GM18498 (cell line): ENCODE data around the gene UGT1A9.
"Not testable (repeated sequence)": the region's sequence is repeated elsewhere in the genome, so short reads cannot be mapped to it uniquely, and the experiment has no call there.

Experiments
- ATAC-seq: cut with Tn5 transposase; IDR thresholded peaks from one replicate; pipeline ENCODE4 v1.9.1; 2021; ENCODE audit warnings: mild to moderate bottlenecking, moderate library complexity; ENCODE audit not compliant: unreplicated experiment

UGT1A9 gene

DNA sequence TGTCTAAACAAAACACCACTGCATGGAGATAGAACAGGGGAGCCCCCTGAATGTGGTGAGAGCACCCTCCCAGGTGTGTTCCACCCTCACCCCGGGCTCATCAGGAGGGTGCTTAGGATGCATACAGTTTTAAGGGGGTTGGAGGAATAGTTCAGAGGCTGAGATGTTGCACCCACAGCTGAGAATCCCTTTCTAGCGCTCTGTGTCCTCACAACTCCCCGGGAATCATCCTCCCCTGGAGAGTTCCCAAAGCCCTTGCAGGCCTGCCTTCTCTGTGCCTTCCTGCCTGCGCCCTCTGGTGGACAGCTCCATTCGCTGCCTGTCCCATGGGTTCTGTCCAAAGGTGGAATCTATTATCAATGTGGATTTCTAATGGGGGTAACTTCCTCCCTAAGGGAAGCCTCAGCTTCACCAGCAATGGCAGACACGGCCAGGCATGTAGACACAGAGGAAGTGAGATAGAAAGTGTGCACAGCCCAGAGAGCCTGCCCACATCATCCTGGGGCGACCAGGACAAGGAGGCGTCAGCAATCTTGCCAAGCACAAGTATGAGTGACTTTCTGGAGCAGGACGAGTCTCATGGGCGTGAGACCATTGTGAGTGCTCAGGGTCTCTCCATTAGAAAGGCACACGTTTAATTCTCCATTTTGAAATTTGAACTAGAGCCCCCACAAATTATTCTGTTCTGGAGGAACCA, 39.8 kb downstream of the UGT1A9 start:
- no peak for ATAC-seq

- ATAC-seq, result no peak
These were observed 41.0 kb downstream of the UGT1A9 start, which contains the start of gene UGT1A5 for GRCh38 chr2:233712611-233713261. Gene UGT1A5, plus strand, starts transcription at chr2:233712907. Its CDS starts 85 bp downstream, at chr2:233712992.

- no peak for ATAC-seq
These were observed 41.5 kb downstream of the UGT1A9 start for GRCh38 chr2:233713262-233713615.

GRCh38 chr2:233714121-233714520, 42.4 kb downstream of the UGT1A9 start:
- no peak for ATAC-seq

DNA sequence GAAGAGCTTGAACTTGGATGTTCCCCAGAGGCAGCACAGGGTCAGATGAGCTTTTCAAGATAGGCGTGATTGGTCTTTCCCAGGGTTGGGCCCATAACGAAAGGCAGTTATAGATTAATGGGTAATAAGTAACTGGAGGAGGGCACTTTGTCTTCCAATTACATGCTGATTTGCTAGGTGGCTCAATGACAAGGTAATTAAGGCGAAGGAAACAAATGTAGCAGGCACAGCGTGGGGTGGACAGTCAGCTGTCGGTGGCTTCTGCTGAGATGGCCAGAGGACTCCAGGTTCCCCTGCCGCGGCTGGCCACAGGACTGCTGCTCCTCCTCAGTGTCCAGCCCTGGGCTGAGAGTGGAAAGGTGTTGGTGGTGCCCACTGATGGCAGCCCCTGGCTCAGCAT, 46.9 kb downstream of the UGT1A9 start, which contains the start of gene UGT1A4:
UGT1A4 (plus strand) TSS at position 185 of the 400 bp plus-strand sequence; CDS start at position 270, 85 bp downstream.
- no peak for ATAC-seq

DNA sequence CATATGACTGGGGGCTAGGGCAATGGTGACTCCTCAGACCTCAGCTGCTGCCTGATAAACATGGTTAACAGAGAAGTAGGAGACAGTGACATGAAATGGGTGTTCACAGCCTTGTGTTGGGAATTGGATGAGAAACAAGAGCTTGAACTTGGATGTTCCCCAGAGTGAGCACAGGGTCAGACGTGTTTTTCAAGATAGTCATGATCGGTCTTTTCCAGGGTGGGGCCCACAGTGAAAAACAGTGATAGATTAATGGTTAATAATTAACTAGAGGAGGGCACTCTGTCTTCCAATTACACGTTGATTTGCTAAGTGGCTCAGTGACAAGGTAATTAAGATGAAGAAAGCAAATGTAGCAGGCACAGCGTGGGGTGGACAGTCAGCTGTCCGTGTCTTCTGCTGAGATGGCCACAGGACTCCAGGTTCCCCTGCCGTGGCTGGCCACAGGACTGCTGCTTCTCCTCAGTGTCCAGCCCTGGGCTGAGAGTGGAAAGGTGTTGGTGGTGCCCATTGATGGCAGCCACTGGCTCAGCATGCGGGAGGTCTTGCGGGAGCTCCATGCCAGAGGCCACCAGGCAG, 57.1 kb downstream of the UGT1A9 start, which contains the start of gene UGT1A3:
UGT1A3 (plus strand) TSS at position 320 of the 579 bp plus-strand sequence; CDS start at position 405, 85 bp downstream.
- ATAC-seq, result no peak

GRCh38 chr2:233736868-233737653, 65.4 kb downstream of the UGT1A9 start:
- ATAC-seq, result not testable (repeated sequence)

DNA sequence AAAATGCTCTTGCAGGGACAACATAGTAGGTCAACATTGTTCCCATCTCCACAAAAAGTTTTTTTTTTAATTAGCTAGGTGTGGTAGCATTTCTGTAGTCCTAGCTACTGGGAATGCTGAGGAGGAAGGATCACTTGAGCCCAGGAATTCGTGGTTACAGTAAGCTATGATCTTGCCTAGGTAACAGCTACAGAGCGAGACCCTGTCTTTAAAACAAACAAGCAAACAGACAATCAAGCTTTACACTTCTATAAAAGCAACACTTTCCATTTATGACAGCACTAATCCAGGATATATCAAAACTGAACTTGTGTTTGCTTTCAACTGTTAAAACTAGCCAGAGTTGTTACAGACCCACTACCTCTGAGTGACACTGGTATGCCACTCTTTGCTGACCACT, 69.2 kb downstream of the UGT1A9 start:
- ATAC-seq, result no peak

- ATAC-seq, result no peak
These were observed 72.0 kb downstream of the UGT1A9 start for GRCh38 chr2:233743464-233744259.

GRCh38 chr2:233745073-233745755, 73.5 kb downstream of the UGT1A9 start:
- ATAC-seq, result no peak

GRCh38 chr2:233745838-233746237, 74.1 kb downstream of the UGT1A9 start:
- ATAC-seq, result not testable (repeated sequence)

DNA sequence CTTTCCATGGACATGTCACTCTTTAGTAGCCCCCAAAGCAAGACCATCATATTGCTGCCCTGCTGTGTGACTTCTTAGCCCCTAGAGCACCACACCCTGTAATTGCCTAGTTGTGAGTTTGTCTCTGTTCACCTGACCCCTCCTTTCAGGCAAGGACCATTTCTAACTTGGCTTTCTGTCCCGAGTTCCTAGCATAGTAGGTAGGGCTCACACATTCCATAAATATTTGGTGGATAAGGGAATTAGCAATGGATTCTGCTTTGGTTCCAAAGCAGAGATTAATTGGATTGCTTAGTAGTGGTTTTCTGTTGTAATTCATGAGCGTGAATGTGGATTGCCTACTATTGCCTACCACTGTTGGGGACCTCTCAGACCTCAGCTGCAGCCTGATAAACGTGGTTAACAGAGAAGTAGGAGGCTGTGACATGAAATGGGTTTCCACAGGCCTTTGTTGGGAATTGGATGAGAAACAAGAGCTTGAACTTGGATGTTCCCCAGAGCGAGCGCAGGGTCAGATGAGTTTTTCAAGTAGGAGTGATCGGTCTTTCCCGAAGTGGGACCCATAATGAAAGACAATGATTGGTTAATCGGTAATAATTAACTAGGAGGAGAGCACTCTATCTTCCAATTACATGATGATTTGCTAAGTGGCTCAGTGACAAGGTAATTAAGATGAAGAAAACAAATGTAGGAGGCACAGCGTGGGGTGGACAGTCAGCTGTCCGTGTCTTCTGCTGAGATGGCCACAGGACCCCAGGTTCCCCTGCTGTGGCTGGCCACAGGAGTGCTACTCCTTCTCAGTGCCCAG, 75.0 kb downstream of the UGT1A9 start:
- no peak for ATAC-seq

DNA sequence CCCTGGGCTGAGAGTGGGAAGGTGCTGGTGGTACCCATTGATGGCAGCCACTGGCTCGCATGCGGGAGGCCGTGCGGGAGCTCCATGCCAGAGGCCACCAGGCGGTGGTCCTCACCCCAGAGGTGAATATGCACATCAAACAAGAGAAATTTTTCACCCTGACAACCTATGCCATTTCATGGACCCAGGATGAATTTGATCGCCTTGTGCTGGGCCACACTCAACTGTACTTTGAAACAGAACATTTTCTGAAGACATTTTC, 75.5 kb downstream of the UGT1A9 start:
- ATAC-seq, result no peak

- ATAC-seq, result not testable (repeated sequence)
These were observed 79.0 kb downstream of the UGT1A9 start for GRCh38 chr2:233750689-233751088.

GRCh38 chr2:233751212-233752009, 79.7 kb downstream of the UGT1A9 start:
- ATAC-seq, result not testable (repeated sequence)

- no peak for ATAC-seq
These were observed 83.3 kb downstream of the UGT1A9 start for GRCh38 chr2:233754872-233755611.

DNA sequence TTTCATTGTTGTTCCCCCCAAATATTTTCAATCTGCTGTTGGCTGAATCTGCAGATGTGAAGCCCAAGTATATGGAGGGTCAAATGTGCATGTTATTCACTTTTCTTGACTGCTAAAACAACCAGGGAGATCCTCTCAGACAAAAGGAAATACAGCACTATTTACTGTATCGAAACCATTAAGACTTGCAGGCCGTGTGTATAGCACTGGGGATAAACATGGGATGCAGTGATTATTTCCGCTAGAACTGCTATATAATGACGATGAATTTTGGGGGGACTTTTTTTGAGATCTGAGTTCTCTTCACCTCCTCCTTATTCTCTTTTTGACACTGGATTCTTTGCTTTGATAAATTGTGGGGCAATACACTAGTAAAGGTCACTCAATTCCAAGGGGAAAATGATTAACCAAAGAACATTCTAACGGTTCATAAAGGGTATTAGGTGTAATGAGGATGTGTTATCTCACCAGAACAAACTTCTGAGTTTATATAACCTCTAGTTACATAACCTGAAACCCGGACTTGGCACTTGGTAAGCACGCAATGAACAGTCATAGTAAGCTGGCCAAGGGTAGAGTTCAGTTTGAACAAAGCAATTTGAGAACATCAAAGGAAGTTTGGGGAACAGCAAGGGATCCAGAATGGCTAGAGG, 84.9 kb downstream of the UGT1A9 start:
- no peak for ATAC-seq
